Measurements from ENCODE around the gene HBQ1. TPM values are rescaled to one million over a fixed set of nuclear protein-coding genes. Genes with fewer than 3 reads are reported as not detected.
"Not testable (repeated sequence)": the region's sequence is repeated elsewhere in the genome, so short reads cannot be mapped to it uniquely, and the experiment has no call there.

The HBQ1 gene
- total RNA-seq, 1 donor from 2014 or later = 0.60 TPM

GRCh38 chr16:166375-167121, 13.7 kb upstream of the HBQ1 start:
- Mint-ChIP-seq H3K27ac (no peak overlapping the region), H3K4me1 (ENCODE audit: low read depth) (no peaks in the 10 kb centered on the region), H3K36me3 (ENCODE audit: insufficient read depth) (no peaks in the 10 kb centered on the region), H3K4me3 (ENCODE audit: low read depth) (no peak overlapping the region), H3K27me3 (peaks cover 67% of the 10 kb centered on the region), H3K9me3 (ENCODE audit: low read depth) (no peaks in the 10 kb centered on the region)
- no peak for DNase-seq (ENCODE audit: low spot score, unreplicated experiment)
- no peak for TF ChIP-seq CTCF (IDR thresholded peaks at IDR 0.05; ENCODE audit: unreplicated experiment)

GRCh38 chr16:167122-167690, 13.1 kb upstream of the HBQ1 start:
- Mint-ChIP-seq H3K4me3 (ENCODE audit: low read depth) (no peak overlapping the region), H3K9me3 (ENCODE audit: low read depth) (no peaks in the 10 kb centered on the region), H3K27ac (no peak overlapping the region), H3K36me3 (ENCODE audit: insufficient read depth) (no peaks in the 10 kb centered on the region), H3K4me1 (ENCODE audit: low read depth) (no peaks in the 10 kb centered on the region), H3K27me3 (peaks cover 65% of the 10 kb centered on the region)
- DNase-seq (ENCODE audit: low spot score, unreplicated experiment) = no peak
- no peak for TF ChIP-seq CTCF (IDR thresholded peaks at IDR 0.05; ENCODE audit: unreplicated experiment)

- no peaks in the 10 kb centered on the region for H3K4me1 Mint-ChIP-seq (ENCODE audit: low read depth)
- TF ChIP-seq CTCF (IDR thresholded peaks at IDR 0.05; ENCODE audit: unreplicated experiment) = no peak
- no peak overlapping the region for H3K27ac Mint-ChIP-seq
- H3K27me3 Mint-ChIP-seq = peaks cover 63% of the 10 kb centered on the region
- DNase-seq (ENCODE audit: low spot score, unreplicated experiment) = no peak
- no peaks in the 10 kb centered on the region for H3K9me3 Mint-ChIP-seq (ENCODE audit: low read depth)
- H3K36me3 Mint-ChIP-seq (ENCODE audit: insufficient read depth) = no peaks in the 10 kb centered on the region
- no peak overlapping the region for H3K4me3 Mint-ChIP-seq (ENCODE audit: low read depth)
These were observed 11.8 kb upstream of the HBQ1 start for GRCh38 chr16:168424-168823.

GRCh38 chr16:169014-169413, 11.2 kb upstream of the HBQ1 start:
- Mint-ChIP-seq H3K4me3 (ENCODE audit: low read depth) (no peak overlapping the region), H3K9me3 (ENCODE audit: low read depth) (no peaks in the 10 kb centered on the region), H3K36me3 (ENCODE audit: insufficient read depth) (no peaks in the 10 kb centered on the region), H3K27me3 (peaks cover 68% of the 10 kb centered on the region), H3K4me1 (ENCODE audit: low read depth) (no peaks in the 10 kb centered on the region), H3K27ac (no peak overlapping the region)
- DNase-seq (ENCODE audit: low spot score, unreplicated experiment) = no peak
- TF ChIP-seq CTCF (IDR thresholded peaks at IDR 0.05; ENCODE audit: unreplicated experiment) = no peak

GRCh38 chr16:170088-170507, 10.2 kb upstream of the HBQ1 start:
- H3K4me1 Mint-ChIP-seq (ENCODE audit: low read depth); H3K27ac Mint-ChIP-seq; H3K36me3 Mint-ChIP-seq (ENCODE audit: insufficient read depth); DNase-seq (ENCODE audit: low spot score, unreplicated experiment); H3K4me3 Mint-ChIP-seq (ENCODE audit: low read depth); H3K9me3 Mint-ChIP-seq (ENCODE audit: low read depth): not testable (repeated sequence)
- H3K27me3 Mint-ChIP-seq = peaks cover 76% of the 10 kb centered on the region

GRCh38 chr16:170788-171187, 9.5 kb upstream of the HBQ1 start:
- Mint-ChIP-seq H3K36me3 (ENCODE audit: insufficient read depth) (no peaks in the 10 kb centered on the region), H3K4me3 (ENCODE audit: low read depth) (no peak overlapping the region), H3K4me1 (ENCODE audit: low read depth) (peaks cover 2% of the 10 kb centered on the region), H3K9me3 (ENCODE audit: low read depth) (no peaks in the 10 kb centered on the region), H3K27me3 (peaks cover 76% of the 10 kb centered on the region), H3K27ac (no peak overlapping the region)
- TF ChIP-seq CTCF (IDR thresholded peaks at IDR 0.05; ENCODE audit: unreplicated experiment) = no peak
- no peak for DNase-seq (ENCODE audit: low spot score, unreplicated experiment)

GRCh38 chr16:172374-172941, 7.8 kb upstream of the HBQ1 start, which contains the start of gene HBA2:
Gene HBA2 (plus strand): TSS chr16:172876. CDS start chr16:172913, 37 bp downstream.
- not testable (repeated sequence) for H3K27ac Mint-ChIP-seq; H3K4me3 Mint-ChIP-seq (ENCODE audit: low read depth)

More at GRCh38 chr16:172374-172941, 7.8 kb upstream of the HBQ1 start, which contains the start of gene HBA2:
- DNase-seq (ENCODE audit: low spot score, unreplicated experiment); H3K36me3 Mint-ChIP-seq (ENCODE audit: insufficient read depth); H3K9me3 Mint-ChIP-seq (ENCODE audit: low read depth); H3K4me1 Mint-ChIP-seq (ENCODE audit: low read depth): not testable (repeated sequence)
- peaks cover 67% of the 10 kb centered on the region for H3K27me3 Mint-ChIP-seq

All from progenitor cell of endocrine pancreas (in vitro differentiated cells).